Astrocyte of the spinal cord (primary cell): ENCODE results near the gene SLC5A11.

ENCODE experiments used
- DNase-seq: peaks from one replicate; pipeline ENCODE4 v3.0.0; 2011; ENCODE audit warnings: low read depth, low spot score
- H3K4me3 ChIP-seq: 2 replicates; pipeline ENCODE4 v1.5.1; 2011; ENCODE audit warnings: low read depth, mild to moderate bottlenecking, low read length, moderate library complexity
- in situ Hi-C: cut with HindIII; loops from 2 replicates; pipeline ENCODE4 v1.10.0; 2017; ENCODE audit warnings: low sequenced_read_pairs
- TF ChIP-seq, protein P1 (sequence below): IDR thresholded peaks from 2 replicates; pipeline ENCODE4 v1.5.1; 2012; ENCODE audit warnings: low read depth, mild to moderate bottlenecking, low read length, inconsistent platforms

Gene SLC5A11

DNA sequence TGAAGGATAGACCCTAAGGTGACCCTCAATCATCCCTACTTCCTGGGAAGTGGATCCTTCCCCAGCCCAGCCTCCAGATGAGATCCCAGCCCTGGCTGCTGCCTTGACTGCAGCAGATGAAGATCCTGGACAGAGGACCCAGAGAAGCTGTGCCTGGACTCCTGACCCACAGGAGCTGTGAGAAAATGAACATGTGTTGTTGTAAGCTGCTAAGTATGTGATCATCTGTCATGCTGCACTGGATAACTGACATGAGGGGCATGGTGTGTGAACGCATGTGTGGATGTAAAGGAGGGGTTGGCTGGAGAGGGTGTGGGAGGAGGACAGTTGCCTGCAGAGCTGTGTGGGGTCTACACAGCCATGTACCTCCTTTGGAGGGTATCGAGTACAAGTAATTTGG lies 69.3 kb downstream of the SLC5A11 start:
- H3K4me3 ChIP-seq = no peak overlapping the region
- DNase-seq = no peak
- TF ChIP-seq, protein P1, sequence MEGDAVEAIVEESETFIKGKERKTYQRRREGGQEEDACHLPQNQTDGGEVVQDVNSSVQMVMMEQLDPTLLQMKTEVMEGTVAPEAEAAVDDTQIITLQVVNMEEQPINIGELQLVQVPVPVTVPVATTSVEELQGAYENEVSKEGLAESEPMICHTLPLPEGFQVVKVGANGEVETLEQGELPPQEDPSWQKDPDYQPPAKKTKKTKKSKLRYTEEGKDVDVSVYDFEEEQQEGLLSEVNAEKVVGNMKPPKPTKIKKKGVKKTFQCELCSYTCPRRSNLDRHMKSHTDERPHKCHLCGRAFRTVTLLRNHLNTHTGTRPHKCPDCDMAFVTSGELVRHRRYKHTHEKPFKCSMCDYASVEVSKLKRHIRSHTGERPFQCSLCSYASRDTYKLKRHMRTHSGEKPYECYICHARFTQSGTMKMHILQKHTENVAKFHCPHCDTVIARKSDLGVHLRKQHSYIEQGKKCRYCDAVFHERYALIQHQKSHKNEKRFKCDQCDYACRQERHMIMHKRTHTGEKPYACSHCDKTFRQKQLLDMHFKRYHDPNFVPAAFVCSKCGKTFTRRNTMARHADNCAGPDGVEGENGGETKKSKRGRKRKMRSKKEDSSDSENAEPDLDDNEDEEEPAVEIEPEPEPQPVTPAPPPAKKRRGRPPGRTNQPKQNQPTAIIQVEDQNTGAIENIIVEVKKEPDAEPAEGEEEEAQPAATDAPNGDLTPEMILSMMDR = no peak
- in situ Hi-C loops = no loop called here

DNA sequence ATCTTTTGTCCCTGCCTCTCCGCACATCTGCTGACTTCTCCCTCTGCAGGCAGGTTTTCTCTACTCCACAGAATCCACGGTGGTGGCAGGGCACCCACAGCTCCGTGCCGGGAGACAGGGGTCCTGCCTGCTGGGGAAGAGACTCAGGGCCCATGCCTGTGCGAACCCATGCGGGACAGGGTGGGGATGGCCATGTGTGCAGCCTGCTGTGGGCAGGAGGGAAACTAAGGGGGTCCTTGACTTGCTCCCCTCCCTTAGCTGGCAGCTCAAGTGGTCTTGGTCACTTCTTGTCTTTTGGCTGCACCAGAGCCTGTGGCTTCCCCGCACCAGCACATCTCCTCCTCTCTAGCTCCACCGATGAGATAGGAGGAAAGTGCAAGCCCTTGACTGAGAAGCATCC lies 69.8 kb downstream of the SLC5A11 start:
- no peak for DNase-seq
- H3K4me3 ChIP-seq = no peak overlapping the region
- TF ChIP-seq, protein P1 = no peak
- in situ Hi-C loops = no loop called here

DNA sequence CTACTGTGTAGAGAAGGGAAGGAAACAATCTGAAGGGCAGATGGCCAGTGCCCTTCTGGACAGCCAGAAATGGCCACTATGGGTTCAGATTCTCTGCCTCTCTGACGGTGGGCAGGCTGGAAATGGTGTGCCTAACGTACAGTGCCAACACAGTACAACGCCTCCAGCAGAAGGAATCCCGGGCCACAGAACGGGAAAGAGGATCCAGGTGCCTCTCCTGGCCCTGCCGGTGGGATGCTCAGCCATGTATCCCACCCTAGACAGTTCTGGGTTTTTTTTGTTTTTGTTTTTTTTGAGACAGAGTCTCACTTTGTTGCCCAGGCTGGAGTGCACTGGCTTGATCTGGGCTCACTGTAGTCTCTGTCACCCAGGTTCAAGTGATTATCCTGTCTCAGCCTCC lies 71.5 kb downstream of the SLC5A11 start:
- H3K4me3 ChIP-seq = no peak overlapping the region
- TF ChIP-seq, protein P1 = no peak
- in situ Hi-C loops = no loop called here
- no peak for DNase-seq

DNA sequence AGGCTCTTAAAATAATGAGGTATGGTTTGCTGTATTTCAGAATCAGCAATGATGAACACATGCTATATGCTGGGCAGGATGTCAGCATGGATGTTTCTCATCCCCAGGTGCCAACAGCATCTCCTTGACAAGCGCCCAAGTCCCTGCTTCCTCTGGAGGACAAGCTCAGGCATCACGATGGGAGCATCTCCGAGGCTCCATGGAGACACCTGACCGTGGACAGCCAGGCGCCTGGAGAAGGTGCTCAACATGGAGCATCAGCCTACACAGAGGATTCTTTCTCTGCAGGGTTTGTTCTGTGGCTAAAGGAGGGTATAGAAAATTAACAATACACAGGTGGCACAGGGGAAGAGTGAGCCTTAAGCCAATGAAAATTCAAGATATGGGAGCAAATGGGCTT lies 72.1 kb downstream of the SLC5A11 start:
- DNase-seq = no peak
- in situ Hi-C loops = no loop called here
- TF ChIP-seq, protein P1 = no peak

DNA sequence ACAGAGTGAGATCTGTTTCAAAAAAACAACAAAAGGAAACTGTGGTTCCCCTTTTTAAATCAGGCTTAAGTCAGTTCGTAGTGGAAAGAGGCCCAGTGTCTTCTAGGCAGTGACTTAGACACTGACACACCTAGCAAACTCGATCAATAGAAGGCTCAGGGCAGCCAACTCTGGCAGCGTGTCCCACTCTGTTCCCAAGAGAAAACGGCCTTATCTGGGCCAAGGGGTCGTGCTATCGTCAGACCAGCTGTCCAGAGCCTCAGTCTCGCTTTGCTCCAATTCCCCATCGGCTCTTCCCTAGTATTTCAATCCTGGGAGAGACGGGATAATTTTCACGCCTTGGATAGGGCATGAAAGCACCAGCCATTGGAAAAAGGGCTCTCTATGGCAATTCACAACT lies 72.9 kb downstream of the SLC5A11 start:
- DNase-seq = no peak
- in situ Hi-C loops = no loop called here
- TF ChIP-seq, protein P1 = no peak
- no peak overlapping the region for H3K4me3 ChIP-seq

More for the DNA sequence above, 72.1 kb downstream of the SLC5A11 start:
- H3K4me3 ChIP-seq = no peak overlapping the region

DNA sequence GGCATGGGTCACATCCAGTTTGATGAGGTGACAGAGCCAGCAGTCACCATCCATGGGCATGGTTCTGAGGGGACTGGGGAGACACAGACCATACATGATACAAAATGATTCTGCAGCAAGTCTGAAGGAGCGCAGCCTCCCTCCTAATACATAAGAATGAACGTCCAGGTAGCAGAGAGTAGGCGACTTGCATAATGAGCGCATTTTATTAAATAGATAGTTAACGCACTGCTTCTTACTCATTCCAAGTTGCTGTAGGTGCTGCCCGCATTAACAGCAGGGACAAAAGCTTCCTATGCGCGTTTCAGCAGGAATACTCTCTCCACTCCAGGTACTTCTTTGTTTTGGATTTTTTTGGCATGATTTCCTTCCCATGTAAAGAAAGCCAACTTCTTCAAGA lies 73.8 kb downstream of the SLC5A11 start:
- TF ChIP-seq, protein P1 = no peak
- in situ Hi-C loops = no loop called here

DNA sequence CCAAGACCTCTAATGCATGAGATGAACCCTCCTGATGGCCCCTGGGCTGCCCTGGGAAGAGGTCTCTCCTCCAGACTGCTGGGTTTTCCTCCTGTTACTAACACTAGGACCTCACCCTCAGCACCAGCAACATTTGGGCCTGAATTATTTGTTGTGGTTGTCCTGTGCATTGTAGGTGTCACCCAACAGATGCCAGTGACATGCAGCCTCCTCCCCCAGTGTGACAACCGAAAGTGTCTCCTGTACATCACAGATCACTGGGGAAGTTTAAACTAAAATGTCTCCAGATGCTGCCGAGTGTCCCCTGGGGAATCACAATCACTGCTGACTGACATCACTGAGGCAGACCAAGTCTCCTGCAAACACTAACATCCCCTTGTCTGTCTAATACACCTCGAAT lies 74.8 kb downstream of the SLC5A11 start:
- TF ChIP-seq, protein P1 = no peak
- no peak for DNase-seq
- in situ Hi-C loops = no loop called here
- no peak overlapping the region for H3K4me3 ChIP-seq

More for the DNA sequence above, 73.8 kb downstream of the SLC5A11 start:
- H3K4me3 ChIP-seq = no peak overlapping the region
- DNase-seq = no peak
